ENCODE data around the gene SCG5.
"Not testable (repeated sequence)": the region's sequence is repeated elsewhere in the genome, so short reads cannot be mapped to it uniquely, and the experiment has no call there.

DNA sequence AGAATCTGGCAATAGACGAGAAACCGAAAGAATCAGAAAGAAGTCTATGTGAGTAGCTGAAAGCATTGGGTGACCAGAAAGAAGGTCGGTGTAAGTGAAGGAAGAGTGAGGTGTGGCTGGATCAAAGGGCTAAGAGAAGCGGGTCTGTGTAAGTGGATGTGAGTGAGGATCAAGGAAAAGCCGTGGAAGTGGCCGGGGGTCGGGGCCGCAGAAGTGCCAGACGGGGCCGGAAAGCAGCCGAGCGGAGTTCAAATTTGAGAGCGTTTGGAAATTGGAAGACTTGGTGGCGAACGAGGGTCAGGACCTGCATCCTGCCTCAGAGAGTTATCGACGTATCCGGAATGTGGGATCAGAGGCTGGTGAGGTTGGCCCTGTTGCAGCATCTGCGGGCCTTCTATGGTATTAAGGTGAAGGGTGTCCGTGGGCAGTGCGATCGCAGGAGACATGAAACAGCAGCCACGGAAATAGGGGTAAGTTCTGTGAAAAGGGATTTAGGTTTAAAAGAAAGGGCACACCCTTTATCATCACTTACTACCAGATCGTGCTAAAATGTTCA lies 25.6 kb upstream of the SCG5 start:
- TF ChIP-seq NFE2L2 (IDR thresholded peaks at IDR 0.05; ENCODE audit: low read length); ZSCAN20 (CRISPR knock-in tag; IDR thresholded peaks at IDR 0.05; ENCODE audit: borderline replicate concordance); MYNN (CRISPR knock-in tag; IDR thresholded peaks at IDR 0.05; ENCODE audit: low read depth): not testable (repeated sequence)
